ENCODE data around the gene TIE1. TPM values are rescaled to one million over a fixed set of nuclear protein-coding genes. Genes with fewer than 3 reads are reported as not detected.

The TIE1 gene
- polyA plus RNA-seq, 3 donors, result 0.16 TPM; not detected in 2

GRCh38 chr1:43272576-43273571 lies 27.9 kb upstream of the TIE1 start:
- H3K4me2 ChIP-seq (replicated peaks; ENCODE audit: extremely low read depth, low read length, poor library complexity, severe bottlenecking), result no peak overlapping the region
- H3K4me1 ChIP-seq (ENCODE audit: control insufficient read depth in 1 of 2, insufficient read depth in 2 of 2, low read length in 2 of 2), result peaks cover 18 to 22% of the 10 kb centered on the region in 2 donors
- Mint-ChIP-seq H3K4me3 (no peak overlapping the region), H3K9me3 (peaks cover 0 to 6% (median 3%) of the 10 kb centered on the region in 7 donors), H3K4me1 (peaks cover 26% of the 10 kb centered on the region), H3K27ac (peak overlapping the region in 1 of 7 donors; percentile 58), H3K27me3 (ENCODE audit: low read depth in 3 of 3) (peaks cover 3 to 13% (median 7%) of the 10 kb centered on the region in 3 donors), H3K36me3 (no peaks in the 10 kb centered on the region)
- no peak overlapping the region for H3K9ac ChIP-seq (ENCODE audit: insufficient read depth, low read length, poor library complexity, severe bottlenecking)
- H3K9me3 ChIP-seq (replicated peaks in 1 of 2; ENCODE audit: control insufficient read depth in 1 of 2, insufficient read depth in 1 of 2, low read length in 2 of 2), result no peaks in the 10 kb centered on the region
- H3K27me3 ChIP-seq (ENCODE audit: control insufficient read depth in 2 of 2, insufficient read depth in 2 of 2, low read length in 2 of 2), result no peaks in the 10 kb centered on the region
- no peak for DNase-seq
- no peaks in the 10 kb centered on the region for H4K20me1 ChIP-seq (ENCODE audit: insufficient read depth, low read length)
- WGBS (ENCODE audit: insufficient coverage), result 98% methylated on average over 41 of the region's 46 CpGs
- no peak overlapping the region for H2AFZ ChIP-seq (ENCODE audit: insufficient read depth, low read depth, low read length, poor library complexity, severe bottlenecking)
- intact Hi-C loops (cut with micrococcal nuclease), result no loop called here
- H3K36me3 ChIP-seq (replicated peaks in 1 of 2; ENCODE audit: control insufficient read depth in 1 of 2, insufficient read depth in 2 of 2, low read length in 2 of 2), result no peaks in the 10 kb centered on the region
- H3K4me3 ChIP-seq (replicated peaks in 1 of 3; ENCODE audit: low read depth in 2 of 3, low read length in 3 of 3), result no peak overlapping the region
- no peaks in the 10 kb centered on the region for H3K79me2 ChIP-seq (ENCODE audit: insufficient read depth, low read length)
- TF ChIP-seq, protein P1, sequence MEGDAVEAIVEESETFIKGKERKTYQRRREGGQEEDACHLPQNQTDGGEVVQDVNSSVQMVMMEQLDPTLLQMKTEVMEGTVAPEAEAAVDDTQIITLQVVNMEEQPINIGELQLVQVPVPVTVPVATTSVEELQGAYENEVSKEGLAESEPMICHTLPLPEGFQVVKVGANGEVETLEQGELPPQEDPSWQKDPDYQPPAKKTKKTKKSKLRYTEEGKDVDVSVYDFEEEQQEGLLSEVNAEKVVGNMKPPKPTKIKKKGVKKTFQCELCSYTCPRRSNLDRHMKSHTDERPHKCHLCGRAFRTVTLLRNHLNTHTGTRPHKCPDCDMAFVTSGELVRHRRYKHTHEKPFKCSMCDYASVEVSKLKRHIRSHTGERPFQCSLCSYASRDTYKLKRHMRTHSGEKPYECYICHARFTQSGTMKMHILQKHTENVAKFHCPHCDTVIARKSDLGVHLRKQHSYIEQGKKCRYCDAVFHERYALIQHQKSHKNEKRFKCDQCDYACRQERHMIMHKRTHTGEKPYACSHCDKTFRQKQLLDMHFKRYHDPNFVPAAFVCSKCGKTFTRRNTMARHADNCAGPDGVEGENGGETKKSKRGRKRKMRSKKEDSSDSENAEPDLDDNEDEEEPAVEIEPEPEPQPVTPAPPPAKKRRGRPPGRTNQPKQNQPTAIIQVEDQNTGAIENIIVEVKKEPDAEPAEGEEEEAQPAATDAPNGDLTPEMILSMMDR (IDR thresholded peaks at IDR 0.05), result no peak
- no peak overlapping the region for H3K27ac ChIP-seq (ENCODE audit: low read depth in 1 of 2, low read length in 2 of 2)

- Histone ChIP-seq H2AFZ (ENCODE audit: insufficient read depth, low read depth, low read length, poor library complexity, severe bottlenecking) (peak overlapping the region; percentile 88), H3K4me2 (replicated peaks; ENCODE audit: extremely low read depth, low read length, poor library complexity, severe bottlenecking) (no peak overlapping the region), H3K4me1 (ENCODE audit: control insufficient read depth in 1 of 2, insufficient read depth in 2 of 2, low read length in 2 of 2) (peaks cover 18 to 22% of the 10 kb centered on the region in 2 donors), H4K20me1 (ENCODE audit: insufficient read depth, low read length) (no peaks in the 10 kb centered on the region), H3K27ac (ENCODE audit: low read depth in 1 of 2, low read length in 2 of 2) (no peak overlapping the region), H3K9me3 (replicated peaks in 1 of 2; ENCODE audit: control insufficient read depth in 1 of 2, insufficient read depth in 1 of 2, low read length in 2 of 2) (no peaks in the 10 kb centered on the region), H3K9ac (ENCODE audit: insufficient read depth, low read length, poor library complexity, severe bottlenecking) (no peak overlapping the region), H3K79me2 (ENCODE audit: insufficient read depth, low read length) (no peaks in the 10 kb centered on the region), H3K36me3 (replicated peaks in 1 of 2; ENCODE audit: control insufficient read depth in 1 of 2, insufficient read depth in 2 of 2, low read length in 2 of 2) (no peaks in the 10 kb centered on the region), H3K27me3 (ENCODE audit: control insufficient read depth in 2 of 2, insufficient read depth in 2 of 2, low read length in 2 of 2) (no peaks in the 10 kb centered on the region), H3K4me3 (replicated peaks in 1 of 3; ENCODE audit: low read depth in 2 of 3, low read length in 3 of 3) (no peak overlapping the region)
- no peaks in the 10 kb centered on the region for H3K36me3 Mint-ChIP-seq
- intact Hi-C loops (cut with micrococcal nuclease), result no loop called here
- peaks cover 0 to 6% (median 3%) of the 10 kb centered on the region in 7 donors for H3K9me3 Mint-ChIP-seq
- DNase-seq, result no peak
- H3K4me1 Mint-ChIP-seq, result peaks cover 26% of the 10 kb centered on the region
- peaks cover 3 to 13% (median 5%) of the 10 kb centered on the region in 3 donors for H3K27me3 Mint-ChIP-seq (ENCODE audit: low read depth in 3 of 3)
- 78% methylated on average over 1 of the region's 7 CpGs for WGBS (ENCODE audit: insufficient coverage)
- no peak overlapping the region for H3K27ac Mint-ChIP-seq
- TF ChIP-seq, protein P1 (IDR thresholded peaks at IDR 0.05), result no peak
- H3K4me3 Mint-ChIP-seq, result no peak overlapping the region
Measured at GRCh38 chr1:43273708-43274107, 27.1 kb upstream of the TIE1 start.

All from CD14-positive monocyte (primary cell).